ENCODE measurements around the gene WDR45B.

The WDR45B gene

DNA sequence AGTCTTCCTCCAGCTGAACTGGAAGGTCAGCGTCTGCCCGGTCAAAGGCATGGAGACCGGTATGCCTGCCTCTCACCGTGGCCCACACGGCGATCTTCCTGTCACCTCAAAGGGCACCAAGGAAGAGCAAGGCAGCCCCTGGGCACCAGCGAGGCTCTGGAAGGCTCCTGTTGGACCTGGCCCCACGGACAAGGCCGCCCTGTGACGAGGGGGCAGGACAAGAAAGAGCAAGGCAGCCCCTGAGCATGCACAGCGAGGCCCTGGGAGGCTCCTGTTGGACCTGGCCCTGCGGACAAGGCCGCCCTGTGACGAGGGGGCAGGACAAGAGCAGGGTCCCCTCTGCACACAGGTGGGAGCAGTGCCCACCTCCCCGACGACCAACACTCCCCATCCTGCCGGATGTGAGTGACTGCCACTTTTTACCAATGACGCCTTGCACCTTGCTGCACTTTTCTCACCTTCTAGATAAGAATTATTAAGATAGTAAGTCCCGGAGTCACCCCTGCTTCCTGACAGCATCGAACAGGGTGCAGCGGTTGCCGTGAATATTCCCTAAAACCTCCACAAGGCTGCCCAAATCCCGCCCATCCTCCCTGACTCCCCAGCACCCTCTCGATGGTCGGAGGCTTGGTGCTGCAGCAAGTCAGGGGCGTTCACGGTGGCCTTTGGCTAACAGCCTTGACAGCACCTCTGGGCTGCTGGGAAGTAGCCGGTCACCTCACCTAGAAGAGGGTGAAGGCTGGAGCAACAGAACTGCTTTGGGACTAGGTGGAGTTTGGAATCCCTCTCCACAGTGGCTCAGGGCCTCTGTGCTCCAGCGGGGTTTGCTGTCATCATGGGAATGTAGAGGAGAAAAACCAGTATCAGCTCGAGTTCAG is 5.6 kb upstream of the WDR45B start:
- H3K27ac Mint-ChIP-seq = no peak overlapping the region
- no peaks in the 10 kb centered on the region for H3K27me3 Mint-ChIP-seq
- no peak for ATAC-seq
- no peak overlapping the region for H3K4me3 Mint-ChIP-seq
- peaks cover 12% of the 10 kb centered on the region for H3K4me1 Mint-ChIP-seq
- DNase-seq = no peak
- H3K9me3 Mint-ChIP-seq = no peaks in the 10 kb centered on the region

DNA sequence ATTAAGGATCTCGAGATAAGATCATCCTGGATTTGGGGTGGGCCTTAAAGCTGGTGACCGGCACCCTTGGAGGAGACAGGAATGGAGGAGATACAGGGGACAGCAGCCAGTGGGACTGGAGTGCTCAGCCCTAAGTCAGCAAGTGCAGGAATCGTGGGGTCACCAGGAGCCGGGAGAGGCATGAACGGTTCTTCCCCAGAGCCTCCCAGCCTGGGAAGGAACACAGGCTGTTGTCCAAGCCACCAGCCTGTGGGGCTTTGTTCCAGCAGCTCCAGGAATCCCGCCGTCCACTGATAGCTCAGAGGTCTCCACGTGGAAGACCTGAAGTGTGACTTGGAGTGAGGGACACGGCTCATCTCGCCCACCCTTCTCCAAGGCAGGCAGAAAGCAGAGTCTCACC is 2.5 kb upstream of the WDR45B start:
- Mint-ChIP-seq H3K9me3 (no peaks in the 10 kb centered on the region), H3K27ac (no peak overlapping the region), H3K4me3 (no peak overlapping the region), H3K27me3 (no peaks in the 10 kb centered on the region), H3K4me1 (peaks cover 26% of the 10 kb centered on the region)
- DNase-seq (no peak), ATAC-seq (no peak)

DNA sequence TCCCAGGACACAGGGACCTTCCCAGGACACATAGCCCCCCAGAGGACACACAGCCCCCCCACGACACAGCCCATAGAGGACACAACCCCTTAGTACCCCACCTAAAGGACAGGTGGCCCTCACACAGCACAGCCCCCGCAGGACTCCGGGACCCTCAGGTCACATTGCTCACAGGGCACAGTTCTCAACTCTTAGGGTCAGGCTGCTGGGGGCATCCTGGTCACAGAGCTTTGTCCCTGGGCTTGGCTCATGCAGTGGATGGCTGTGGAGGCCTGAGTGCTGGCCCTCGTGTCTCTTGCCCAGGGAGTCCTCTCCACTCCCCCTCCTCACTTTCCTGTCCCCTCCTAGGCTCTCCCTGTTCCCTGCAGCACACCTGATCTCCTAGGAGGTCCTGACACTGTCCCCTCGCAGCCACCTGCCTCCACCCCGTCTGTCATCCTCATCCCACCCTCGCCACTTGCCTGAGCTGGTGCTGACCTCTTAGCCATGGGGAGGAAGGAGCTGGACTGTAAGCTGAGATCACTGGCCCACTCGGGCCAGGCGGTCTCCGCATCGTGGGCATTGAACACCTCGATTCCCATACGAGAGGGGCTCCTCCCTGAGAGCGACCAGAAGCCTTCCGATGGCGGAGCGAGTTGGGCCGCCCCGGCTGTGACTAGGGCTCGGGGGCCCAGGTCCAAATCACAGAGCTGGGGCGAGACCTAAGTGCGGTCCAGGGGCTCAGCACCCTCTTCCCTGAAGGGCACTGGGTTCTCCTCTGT is 1.4 kb upstream of the WDR45B start:
- Mint-ChIP-seq H3K27me3 (no peaks in the 10 kb centered on the region), H3K4me3 (peak overlapping the region; percentile 60 to 63), H3K27ac (peak overlapping the region; percentile 19 to 43), H3K9me3 (no peaks in the 10 kb centered on the region), H3K4me1 (peaks cover 34% of the 10 kb centered on the region)
- ATAC-seq = no peak
- DNase-seq = peak in 1 of 2 donors; percentile 19

DNA sequence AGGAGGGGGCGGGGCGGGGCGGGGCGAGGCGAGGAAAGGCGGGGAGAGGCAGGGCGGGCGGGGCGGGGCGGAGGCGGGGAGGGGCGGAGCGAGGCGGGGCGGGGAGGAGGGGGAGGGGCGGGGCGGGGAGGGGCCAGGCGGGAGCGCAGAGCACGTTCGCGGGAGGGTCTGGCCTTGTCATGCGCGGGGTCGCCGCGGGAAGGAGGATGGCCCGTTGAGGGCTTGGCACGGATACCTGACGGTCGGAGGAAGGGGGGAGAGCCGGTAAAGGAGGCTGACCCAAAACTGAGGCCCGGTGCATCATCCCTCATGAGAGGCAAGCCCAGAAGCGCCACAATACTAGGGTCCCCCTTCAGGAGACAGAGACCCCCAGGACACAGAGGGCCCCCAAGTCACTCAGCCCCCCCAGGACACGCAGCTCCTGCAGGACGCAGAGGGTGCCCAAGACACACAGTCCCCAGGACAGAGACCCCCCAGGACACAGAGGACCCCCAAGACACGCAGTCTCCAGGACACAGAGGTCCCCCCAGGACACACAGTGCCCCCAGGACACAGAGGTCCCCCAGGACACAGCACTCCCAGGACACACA is 593 bp upstream of the WDR45B start:
- H3K4me1 Mint-ChIP-seq = peaks cover 39% of the 10 kb centered on the region
- no peaks in the 10 kb centered on the region for H3K27me3 Mint-ChIP-seq
- no peak overlapping the region for H3K27ac Mint-ChIP-seq
- ATAC-seq (no peak), DNase-seq (peak; percentile 48 to 50)
- H3K9me3 Mint-ChIP-seq = no peaks in the 10 kb centered on the region
- H3K4me3 Mint-ChIP-seq = peak overlapping the region; percentile 53 to 55

DNA sequence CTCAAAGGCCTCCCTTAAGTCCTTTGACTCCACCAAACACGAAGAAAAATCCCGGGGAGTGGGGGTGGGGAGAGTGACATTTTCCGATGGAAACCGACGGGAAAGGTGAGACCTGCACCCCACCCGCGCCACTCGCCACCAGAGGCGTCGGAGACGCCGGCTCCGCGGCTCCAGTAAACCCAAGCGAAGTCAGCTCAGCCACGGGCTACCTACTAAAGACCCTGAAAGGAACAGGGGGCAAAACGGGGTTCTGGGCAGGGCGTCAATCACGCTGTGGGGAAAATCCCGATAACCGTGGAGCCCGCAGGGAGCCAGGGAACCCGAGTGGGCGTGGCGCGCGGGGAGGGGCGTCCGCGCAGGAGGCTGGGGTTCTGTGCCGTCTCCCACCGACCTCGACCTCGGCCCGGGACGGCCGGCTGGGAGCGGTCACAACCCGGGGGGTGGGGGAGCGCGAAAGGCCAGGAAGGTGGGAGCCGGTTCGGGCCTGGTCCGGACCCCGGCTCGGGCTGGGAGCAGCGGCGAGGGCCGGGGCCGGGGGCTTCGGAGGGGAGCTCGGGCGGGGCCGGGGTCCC is 565 bp downstream of the WDR45B start:
- H3K4me3 Mint-ChIP-seq = peak overlapping the region; percentile 87 to 92
- H3K4me1 Mint-ChIP-seq = peaks cover 39% of the 10 kb centered on the region
- no peaks in the 10 kb centered on the region for H3K27me3 Mint-ChIP-seq
- H3K9me3 Mint-ChIP-seq = no peaks in the 10 kb centered on the region
- peak; percentile 35 for ATAC-seq
- peak; percentile 28 to 48 for DNase-seq
- H3K27ac Mint-ChIP-seq = peak overlapping the region; percentile 90 to 93

DNA sequence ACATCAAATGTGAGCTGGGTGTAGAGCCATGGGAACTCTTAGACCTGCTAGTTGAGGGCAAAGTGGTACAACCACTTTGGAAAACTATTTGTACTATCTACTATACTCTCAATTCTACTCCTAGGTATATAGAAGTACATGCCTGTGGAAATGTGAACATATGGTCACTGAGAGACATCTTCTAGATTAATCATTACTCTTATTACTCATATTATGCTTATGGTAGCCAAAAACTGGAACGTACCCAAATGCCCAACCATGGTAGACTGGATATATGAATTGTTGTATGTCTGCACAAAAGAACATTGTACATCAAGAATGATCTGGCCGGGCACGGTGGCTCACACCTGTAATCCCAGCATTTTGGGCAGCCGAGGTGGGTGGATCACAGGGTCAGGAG is 2.7 kb downstream of the WDR45B start:
- no peaks in the 10 kb centered on the region for H3K27me3 Mint-ChIP-seq
- no peaks in the 10 kb centered on the region for H3K9me3 Mint-ChIP-seq
- DNase-seq (no peak), ATAC-seq (no peak)
- H3K4me3 Mint-ChIP-seq = peak overlapping the region; percentile 87 to 92
- peaks cover 45% of the 10 kb centered on the region for H3K4me1 Mint-ChIP-seq
- H3K27ac Mint-ChIP-seq = no peak overlapping the region

DNA sequence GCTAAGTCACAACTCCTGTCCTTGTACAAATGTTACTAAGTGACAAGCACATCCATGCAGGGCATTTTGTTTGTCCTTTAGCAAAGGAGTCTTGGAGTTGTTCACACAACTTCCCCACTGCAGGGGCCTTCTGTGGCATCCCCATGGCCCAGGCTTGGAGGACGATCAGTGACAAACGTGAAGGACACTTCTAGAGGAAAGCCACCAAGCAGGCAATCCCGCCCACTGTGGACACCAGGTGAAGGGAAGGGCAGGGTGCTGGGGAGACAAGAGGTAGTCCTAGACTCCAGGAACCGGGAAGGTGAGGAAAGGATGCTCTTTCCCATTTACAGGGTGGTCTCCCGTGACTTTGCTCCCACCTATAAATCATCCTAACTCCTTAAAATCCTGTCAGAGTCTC is 4.1 kb downstream of the WDR45B start:
- H3K27ac Mint-ChIP-seq = peak overlapping the region in 1 of 2 donors; percentile 42
- H3K4me1 Mint-ChIP-seq = peaks cover 47% of the 10 kb centered on the region
- ATAC-seq = no peak
- no peak overlapping the region for H3K4me3 Mint-ChIP-seq
- H3K27me3 Mint-ChIP-seq = no peaks in the 10 kb centered on the region
- DNase-seq = no peak
- no peaks in the 10 kb centered on the region for H3K9me3 Mint-ChIP-seq

DNA sequence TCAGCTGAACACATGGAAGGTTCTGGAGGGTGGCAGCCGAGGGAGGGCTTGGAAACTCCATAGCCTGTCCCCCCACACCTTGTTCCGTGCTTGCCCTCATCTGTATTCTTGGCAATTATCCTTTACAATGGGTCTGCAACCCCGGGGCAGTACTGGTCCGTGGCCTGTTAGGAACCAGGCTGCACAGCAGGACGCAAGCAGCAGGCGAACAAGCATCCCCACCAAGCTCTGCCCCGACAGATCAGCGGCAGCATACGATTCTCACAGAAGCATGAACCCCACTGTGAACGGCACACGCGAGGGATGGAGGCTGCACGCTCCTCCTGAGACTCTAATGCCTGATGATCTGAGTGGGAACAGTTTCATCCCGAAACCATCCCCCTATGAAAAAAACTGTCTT is 6.2 kb downstream of the WDR45B start:
- ATAC-seq (no peak), DNase-seq (no peak)
- peak overlapping the region in 1 of 2 donors; percentile 83 for H3K27ac Mint-ChIP-seq
- no peak overlapping the region for H3K4me3 Mint-ChIP-seq
- peaks cover 59% of the 10 kb centered on the region for H3K4me1 Mint-ChIP-seq
- no peaks in the 10 kb centered on the region for H3K27me3 Mint-ChIP-seq
- no peaks in the 10 kb centered on the region for H3K9me3 Mint-ChIP-seq

DNA sequence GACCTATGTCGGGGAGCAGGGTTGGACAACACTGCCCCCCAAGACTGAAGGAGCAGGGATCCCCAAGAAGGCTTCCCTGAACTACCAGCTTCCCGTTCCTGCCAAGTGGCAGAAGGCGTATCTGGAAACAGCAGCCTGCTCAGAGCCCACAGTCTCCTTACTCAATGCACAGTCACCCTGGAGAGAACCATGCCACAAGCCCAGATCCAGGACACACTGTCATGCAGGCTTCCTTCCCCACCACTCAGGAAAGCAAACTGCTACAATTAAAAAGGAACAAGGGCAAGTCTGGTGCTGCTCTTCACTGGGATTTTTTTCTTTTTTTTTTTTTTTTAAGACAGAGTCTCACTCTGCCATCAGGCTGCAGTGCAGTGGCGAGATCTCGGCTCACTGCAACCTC is 8.2 kb downstream of the WDR45B start:
- ATAC-seq (no peak), DNase-seq (no peak)
- Mint-ChIP-seq H3K4me1 (peaks cover 46% of the 10 kb centered on the region), H3K27ac (no peak overlapping the region), H3K9me3 (no peaks in the 10 kb centered on the region), H3K4me3 (no peak overlapping the region), H3K27me3 (no peaks in the 10 kb centered on the region)

DNA sequence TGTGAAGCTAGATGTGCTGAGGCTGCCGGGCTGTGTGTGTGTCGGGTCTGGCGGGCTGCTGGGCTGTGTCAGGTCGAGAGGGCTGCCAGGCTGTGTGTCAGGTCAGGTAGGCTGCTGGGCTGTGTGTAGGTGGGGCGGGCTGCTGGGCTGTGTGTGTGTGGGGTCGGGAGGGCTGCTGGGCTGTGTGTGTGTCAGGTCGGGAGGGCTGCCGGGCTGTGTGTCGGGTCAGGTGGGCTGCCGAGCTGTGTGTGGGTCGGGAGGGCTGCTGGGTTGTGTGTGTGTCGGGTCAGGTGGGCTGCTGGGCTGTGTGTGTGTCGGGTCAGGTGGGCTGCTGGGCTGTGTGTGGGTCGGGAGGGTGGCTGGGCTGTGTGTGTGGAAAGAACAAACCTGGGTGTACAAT is 8.6 kb downstream of the WDR45B start:
- no peak overlapping the region for H3K27ac Mint-ChIP-seq
- no peak for ATAC-seq

DNA sequence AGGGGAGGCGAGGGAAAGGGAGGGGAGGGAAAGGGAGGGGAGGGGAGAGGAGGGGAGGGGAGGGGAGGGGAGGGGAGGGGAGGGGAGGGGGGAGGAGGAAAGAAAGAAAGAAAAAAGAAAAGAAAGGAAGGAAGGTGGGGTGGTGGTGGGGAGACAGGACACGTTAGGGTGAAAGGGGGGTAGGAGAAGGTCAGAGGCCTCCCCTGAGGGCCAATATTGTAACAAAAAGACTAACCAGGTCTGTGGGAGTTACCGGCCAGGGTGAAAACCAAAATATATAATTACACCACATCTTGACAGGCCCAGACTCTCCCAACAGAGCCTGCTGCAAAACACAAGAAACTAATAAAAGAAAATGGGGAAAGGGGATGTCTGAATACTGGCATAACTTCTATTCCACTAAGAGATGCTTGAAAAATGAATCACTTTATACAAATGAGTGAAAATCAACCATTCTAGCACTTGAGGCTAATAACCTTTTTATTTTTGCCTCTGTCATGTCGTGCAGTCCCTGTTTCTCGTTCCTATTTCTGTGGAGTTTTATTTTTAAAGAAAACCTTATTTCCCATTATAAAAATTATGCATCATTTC is 10.0 kb downstream of the WDR45B start:
- no peaks in the 10 kb centered on the region for H3K27me3 Mint-ChIP-seq
- no peaks in the 10 kb centered on the region for H3K9me3 Mint-ChIP-seq
- no peak overlapping the region for H3K27ac Mint-ChIP-seq
- peaks cover 45% of the 10 kb centered on the region for H3K4me1 Mint-ChIP-seq
- no peak for DNase-seq
- no peak overlapping the region for H3K4me3 Mint-ChIP-seq
- ATAC-seq = no peak

More for the DNA sequence above, 8.6 kb downstream of the WDR45B start:
- Mint-ChIP-seq H3K4me1 (peaks cover 45% of the 10 kb centered on the region), H3K4me3 (no peak overlapping the region), H3K27me3 (no peaks in the 10 kb centered on the region), H3K9me3 (no peaks in the 10 kb centered on the region)
- DNase-seq = no peak

DNA sequence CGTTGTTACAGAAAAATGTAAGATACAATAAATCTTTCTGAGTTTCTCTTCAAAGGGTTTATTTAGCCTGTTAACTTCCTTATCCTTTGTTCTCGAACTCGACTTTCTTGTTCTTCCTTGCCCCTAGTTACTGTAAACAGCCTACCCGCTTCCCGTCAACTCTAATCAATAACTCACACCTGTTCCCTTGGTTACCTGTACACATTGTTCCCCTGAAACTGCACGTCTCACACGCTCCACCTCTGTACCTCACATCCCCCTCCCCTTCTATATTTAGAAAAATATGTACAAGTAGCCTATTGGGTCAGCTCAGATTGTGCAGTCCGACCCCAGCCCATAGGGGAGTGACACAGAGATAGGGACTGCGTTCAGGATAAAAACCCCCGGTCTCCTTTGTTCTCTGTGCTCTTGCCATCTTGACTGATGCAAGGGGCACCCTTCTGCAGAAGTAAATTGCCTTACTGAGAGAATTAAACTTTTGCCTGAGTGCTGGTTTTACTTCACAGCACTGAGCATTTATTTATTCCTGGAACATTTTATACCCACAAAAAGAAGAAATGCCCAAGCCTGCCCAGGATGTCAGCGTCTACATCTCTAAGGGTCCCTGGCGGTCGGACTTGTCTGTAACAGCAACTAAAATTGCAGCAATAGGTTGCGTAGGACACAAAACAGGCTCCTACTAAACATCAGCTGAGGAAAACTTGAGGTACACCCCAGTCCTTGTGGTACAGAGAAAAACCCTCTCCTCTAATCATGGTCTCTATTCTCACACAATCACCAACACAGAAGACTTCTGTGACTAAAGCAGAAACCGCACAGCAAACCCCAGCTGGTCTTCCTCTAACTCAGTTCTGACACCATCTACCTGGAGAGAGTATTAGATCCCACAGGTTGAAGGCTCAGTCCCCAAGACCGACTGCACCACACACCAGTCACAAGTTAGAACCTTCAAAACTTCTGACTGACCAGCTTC is 11.3 kb downstream of the WDR45B start:
- Mint-ChIP-seq H3K4me3 (no peak overlapping the region), H3K9me3 (no peaks in the 10 kb centered on the region), H3K27me3 (no peaks in the 10 kb centered on the region), H3K27ac (peak overlapping the region; percentile 29 to 68), H3K4me1 (peaks cover 50% of the 10 kb centered on the region)
- DNase-seq (no peak), ATAC-seq (no peak)

DNA sequence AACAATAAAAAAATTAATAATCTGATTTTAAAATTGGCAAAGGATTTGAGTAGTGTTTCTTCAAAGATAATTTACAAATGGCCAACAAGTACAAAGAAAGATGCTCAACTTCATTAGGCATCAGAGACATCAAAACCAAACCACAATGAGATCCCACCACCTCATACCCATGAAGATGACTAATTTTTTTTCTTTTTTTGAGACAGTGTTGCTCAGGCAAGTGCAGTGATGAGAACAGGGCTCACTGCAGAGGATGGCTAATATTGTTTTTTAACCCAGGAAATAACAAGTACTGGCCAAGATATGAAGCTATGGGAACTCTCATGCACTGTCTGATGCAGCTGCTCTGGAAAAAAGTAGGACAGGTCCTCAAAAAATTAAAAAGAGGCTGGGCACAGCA is 14.9 kb downstream of the WDR45B start:
- ATAC-seq = peak; percentile 58
- no peak for DNase-seq
- Mint-ChIP-seq H3K4me3 (no peak overlapping the region), H3K27ac (peak overlapping the region in 1 of 2 donors; percentile 80), H3K9me3 (no peaks in the 10 kb centered on the region), H3K27me3 (no peaks in the 10 kb centered on the region), H3K4me1 (peaks cover 27% of the 10 kb centered on the region)

DNA sequence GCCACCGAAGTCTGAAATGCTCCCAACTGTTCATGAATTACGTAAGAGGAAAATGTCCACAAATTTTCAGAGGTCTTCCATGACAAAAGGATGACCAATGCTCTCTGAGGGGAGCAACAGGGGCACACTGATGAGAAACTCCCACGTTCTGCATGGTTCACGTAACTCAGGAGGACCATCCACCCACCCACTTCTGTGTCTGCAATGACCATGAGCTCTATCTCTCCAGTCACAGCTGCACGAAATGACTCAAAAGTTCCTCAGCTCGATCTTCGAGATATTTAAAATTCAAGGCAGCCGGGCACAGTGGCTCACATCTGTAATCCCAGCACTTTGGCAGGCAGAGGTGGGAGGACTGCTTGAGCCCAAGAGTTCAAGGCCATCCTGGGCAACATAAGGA is 15.8 kb downstream of the WDR45B start:
- Mint-ChIP-seq H3K4me3 (no peak overlapping the region), H3K4me1 (peaks cover 23% of the 10 kb centered on the region), H3K9me3 (no peaks in the 10 kb centered on the region), H3K27me3 (no peaks in the 10 kb centered on the region), H3K27ac (peak overlapping the region in 1 of 2 donors; percentile 65)
- DNase-seq (no peak), ATAC-seq (no peak)

All from stimulated activated naive CD8-positive, alpha-beta T cell treated with anti-CD3 and anti-CD28 coated beads, Interleukin-15, amount 100 ng/mL, for 72 hours (primary cell).